GM12874 (cell line): ENCODE results near the gene HOXA5.

Experiments used
- TF ChIP-seq, protein P1 (sequence below): IDR thresholded peaks from 2 replicates; pipeline ENCODE4 v1.5.1; 2011; ENCODE audit warnings: low read depth, mild to moderate bottlenecking, control low read depth, low read length, moderate library complexity; ENCODE audit not compliant: insufficient read depth

Gene HOXA5

DNA sequence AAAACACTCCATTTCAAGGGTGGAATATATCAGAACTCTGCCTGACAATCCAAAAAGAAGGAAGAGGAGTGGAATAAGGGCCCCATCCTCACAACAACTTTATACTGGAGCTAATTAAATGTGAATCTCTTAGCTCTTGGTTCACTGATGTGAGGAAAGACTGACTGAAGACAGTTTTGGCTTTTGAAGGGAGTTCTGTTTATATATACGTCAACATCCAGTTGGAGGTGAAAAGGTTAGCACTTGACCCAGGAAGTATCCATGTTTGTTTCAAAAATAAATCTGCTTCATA is 50.7 kb downstream of the HOXA5 start:
- TF ChIP-seq, protein P1, sequence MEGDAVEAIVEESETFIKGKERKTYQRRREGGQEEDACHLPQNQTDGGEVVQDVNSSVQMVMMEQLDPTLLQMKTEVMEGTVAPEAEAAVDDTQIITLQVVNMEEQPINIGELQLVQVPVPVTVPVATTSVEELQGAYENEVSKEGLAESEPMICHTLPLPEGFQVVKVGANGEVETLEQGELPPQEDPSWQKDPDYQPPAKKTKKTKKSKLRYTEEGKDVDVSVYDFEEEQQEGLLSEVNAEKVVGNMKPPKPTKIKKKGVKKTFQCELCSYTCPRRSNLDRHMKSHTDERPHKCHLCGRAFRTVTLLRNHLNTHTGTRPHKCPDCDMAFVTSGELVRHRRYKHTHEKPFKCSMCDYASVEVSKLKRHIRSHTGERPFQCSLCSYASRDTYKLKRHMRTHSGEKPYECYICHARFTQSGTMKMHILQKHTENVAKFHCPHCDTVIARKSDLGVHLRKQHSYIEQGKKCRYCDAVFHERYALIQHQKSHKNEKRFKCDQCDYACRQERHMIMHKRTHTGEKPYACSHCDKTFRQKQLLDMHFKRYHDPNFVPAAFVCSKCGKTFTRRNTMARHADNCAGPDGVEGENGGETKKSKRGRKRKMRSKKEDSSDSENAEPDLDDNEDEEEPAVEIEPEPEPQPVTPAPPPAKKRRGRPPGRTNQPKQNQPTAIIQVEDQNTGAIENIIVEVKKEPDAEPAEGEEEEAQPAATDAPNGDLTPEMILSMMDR, result no peak

DNA sequence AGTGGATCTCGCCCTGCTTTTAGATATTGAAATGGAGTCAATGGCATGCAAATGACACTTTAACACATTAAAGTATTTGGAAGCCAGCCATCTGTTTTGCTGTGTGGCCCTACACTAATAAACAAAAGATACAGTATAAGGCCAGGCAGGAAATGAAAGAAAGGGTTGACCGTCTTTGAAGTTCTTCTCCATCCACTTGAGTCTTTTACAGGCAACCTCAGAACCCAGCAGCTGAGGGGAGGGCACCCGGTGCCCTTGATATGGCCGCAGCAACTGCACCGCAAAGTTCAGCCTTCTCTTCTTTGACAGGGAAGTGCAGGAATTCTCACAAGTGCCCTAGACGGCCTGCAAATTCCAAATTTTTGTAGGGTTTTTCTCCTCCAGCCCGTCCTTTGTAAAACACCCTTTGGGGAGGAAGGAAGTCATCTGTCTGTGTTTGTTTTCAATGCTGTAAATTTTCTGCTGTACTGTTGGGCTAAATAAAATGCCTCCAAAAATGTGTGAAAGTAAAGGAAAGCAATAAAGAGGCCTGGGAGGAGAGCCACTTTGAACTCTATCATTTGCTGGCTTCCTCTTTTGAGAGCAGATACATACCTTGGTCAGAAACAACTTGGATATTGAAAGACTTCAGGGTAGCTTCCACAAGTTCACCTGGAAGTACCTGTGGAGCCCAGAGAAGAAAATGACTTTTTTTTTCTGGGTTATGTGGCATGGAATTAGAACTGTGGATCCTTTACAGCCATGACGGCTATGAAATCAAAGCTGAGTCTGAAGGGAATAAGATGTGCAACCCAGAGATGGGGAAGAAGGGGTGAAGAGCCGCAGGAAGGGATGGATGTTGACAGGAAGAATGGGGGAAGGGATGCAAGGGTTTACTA is 51.3 kb downstream of the HOXA5 start:
- TF ChIP-seq, protein P1, result no peak

DNA sequence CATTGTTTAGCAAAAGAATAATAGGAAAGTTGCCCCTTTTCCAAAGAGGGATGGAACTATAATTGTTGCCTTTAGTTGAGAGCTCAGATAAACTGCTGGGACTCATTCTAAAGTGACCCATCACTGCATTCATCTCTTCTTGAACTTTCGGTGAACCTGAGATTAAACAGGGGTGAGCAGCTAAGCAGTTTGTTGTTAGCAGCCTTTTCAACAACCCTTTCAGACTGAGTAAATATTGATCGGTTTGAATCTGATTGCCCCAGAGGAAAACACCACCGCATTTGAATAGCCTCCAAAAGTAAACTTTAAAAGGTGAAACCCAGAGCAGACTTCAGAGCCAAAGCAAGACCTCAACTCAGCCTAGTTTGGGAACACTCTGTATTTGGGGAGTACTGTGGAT is 52.4 kb downstream of the HOXA5 start:
- TF ChIP-seq, protein P1, result no peak
